Measurements from ENCODE around the gene ASIC1.

ASIC1 gene

DNA sequence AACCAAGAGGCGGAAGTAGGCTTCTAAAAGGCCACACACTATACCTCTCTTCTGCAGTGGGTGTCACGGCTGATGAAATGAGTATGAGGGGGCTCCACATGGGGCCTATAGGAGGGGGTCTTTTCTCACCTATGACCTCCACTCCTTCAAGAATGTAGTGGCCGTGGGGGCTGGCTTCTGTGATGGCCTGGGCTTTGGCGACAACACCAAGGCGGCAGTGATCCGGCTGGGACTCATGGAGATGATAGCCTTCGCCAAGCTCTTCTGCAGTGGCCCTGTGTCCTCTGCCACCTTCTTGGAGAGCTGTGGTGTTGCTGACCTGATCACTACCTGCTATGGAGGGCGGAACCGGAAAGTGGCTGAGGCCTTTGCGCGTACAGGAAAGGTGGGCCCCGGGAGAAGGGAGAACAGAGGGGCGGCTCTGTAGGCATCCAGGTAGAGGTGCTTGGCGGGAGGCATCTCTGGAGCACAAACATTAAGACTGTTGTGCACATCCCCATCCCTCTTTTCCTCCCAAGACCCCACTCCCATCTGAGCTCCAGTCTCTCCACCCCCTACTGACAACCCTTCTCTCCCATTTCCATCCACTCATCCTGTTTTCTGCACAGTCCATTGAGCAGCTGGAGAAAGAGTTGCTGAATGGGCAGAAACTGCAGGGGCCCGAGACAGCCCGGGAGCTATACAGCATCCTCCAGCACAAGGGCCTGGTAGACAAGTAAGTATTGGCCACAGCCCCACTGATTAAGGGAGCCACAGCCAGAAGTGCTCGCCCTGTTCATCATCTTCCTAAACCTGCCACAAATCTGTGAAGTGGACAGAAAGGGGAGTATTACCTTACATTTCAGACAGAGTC is 50.2 kb downstream of the ASIC1 start:
- DNase-seq (ENCODE audit: low read depth in 2 of 2), result no peak

DNA sequence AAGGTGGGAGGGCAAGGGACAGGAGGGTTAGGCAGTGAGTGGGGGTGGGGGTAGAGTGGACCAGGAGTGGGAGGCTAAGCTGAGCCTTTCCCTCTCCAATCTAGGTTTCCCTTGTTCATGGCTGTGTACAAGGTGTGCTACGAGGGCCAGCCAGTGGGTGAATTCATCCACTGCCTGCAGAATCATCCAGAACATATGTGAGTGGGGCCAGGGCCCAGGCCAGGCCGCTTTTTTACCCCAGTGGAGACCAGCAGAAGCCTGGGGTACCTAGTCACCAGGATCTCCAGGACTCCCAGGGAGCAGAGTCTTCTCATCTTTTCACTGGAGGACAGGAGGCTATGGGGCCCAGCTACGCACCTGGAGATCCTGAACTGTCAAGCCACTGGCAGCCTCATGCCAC is 51.9 kb downstream of the ASIC1 start:
- no peak for DNase-seq (ENCODE audit: low read depth in 2 of 2)

DNA sequence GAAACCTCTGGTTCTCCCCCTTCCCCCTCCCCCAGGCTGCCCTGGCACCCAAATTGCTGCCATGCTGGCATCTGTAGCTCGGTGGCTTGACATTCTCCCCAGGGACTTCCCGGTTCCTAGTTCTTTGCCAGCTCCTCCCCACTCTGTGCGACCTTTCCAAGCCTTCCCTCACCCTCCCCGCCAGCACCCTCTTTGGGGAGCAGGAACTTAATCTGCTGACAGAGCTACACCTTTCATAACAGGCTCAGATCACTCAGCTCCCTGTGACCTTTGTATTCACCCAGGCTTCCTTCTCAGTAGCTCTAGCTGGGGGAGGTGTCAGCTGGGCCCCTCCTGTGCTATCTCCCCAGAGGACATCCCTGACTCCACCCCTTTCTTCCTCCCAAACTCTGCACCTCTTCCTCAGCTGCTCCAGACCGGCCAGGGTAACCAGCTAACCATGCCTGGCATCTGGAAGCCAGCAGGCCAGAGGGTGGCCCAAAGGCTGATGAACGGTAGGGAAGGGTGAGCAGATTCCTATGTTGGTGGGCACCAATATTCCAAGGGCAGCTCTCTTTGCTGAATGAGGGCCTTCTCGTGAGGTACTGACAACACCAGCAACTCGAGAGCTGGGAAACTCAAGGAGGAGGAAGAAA is 52.8 kb downstream of the ASIC1 start:
- no peak for DNase-seq (ENCODE audit: low read depth in 2 of 2)

- DNase-seq (ENCODE audit: low read depth in 2 of 2), result no peak
Observed at GRCh38 chr12:50110762-50111351, 53.5 kb downstream of the ASIC1 start.

- DNase-seq (ENCODE audit: low read depth in 2 of 2), result no peak
Observed at GRCh38 chr12:50111395-50111692, 53.9 kb downstream of the ASIC1 start.

- peak; percentile 97 to 99 for DNase-seq (ENCODE audit: low read depth in 2 of 2)
Observed at GRCh38 chr12:50111693-50112455, 54.5 kb downstream of the ASIC1 start, which contains the start of gene COX14. COX14 (plus strand) TSS chr12:50112236; CDS start chr12:50120044, 7,808 bp downstream.

DNA sequence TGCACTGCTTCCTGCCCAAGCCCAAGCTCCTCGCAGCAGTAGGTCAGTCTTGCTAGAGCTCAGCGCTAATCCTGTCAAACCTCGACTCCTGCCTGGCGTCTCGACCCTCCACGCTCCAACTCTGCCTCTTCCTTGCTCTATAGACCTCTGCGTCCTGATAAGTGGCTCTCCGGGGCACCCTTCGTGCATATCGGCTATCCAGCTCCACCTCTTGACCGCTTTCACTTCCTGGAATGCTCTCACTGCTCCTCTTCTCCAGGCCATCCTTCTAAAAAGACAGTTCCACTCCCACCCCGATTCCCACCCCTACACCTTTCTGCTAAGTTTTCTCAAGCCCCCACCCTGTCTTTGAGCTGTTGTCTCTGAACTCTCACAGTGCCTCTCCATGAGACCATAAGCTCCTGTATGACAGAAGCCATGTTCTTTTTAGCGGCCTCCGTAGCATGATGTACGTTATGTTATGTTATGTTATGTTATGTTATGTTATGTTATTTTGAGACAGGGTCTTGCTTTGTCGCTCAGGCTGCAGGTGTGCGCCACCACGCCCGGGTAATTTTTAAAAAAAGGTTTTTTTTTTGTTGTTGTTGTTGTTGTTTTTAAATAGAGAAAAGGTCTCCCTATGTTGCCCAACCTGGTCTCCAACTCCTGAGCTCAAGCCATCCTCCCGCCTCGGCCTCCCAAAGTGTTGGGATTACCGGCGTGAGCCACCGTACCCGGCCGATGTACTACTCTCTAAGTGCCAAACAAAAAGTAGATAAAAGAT is 55.2 kb downstream of the ASIC1 start:
- no peak for DNase-seq (ENCODE audit: low read depth in 2 of 2)

DNA sequence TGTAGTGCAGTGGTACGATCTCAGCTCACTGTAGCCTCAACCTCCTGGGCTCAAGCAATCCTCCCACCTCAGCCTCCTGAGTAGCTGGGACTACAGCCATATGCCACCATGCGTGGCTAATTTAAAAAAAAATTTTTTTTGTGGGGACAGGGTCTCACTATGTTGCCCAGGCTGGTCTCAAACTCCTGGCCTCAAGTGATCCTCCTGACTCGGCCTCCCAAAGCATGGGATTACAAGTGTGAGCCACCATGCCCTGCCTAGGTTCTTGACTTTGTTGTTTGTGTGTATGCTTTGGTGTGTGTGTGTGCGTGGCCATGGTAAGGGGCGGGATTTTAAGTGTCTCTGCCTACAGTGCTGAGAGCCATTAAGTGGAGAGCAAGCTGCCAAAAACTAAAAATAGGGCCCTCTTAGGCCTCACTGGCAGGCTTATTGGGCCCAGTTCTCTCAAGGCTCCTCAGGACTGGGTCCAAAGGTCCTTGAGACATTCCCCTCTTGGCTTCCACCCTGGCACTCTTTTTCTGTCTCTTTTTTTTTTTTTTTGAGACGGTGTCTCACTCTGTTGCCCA is 59.7 kb downstream of the ASIC1 start:
- no peak for DNase-seq (ENCODE audit: low read depth in 2 of 2)

- no peak for DNase-seq (ENCODE audit: low read depth in 2 of 2)
Observed at GRCh38 chr12:50119387-50119786, 62.0 kb downstream of the ASIC1 start.

- DNase-seq (ENCODE audit: low read depth in 2 of 2), result no peak
Observed at GRCh38 chr12:50120521-50120920, 63.1 kb downstream of the ASIC1 start.

- DNase-seq (ENCODE audit: low read depth in 2 of 2), result no peak
Observed at GRCh38 chr12:50120953-50121352, 63.6 kb downstream of the ASIC1 start.

- no peak for DNase-seq (ENCODE audit: low read depth in 2 of 2)
Observed at GRCh38 chr12:50121641-50122040, 64.2 kb downstream of the ASIC1 start.

DNA sequence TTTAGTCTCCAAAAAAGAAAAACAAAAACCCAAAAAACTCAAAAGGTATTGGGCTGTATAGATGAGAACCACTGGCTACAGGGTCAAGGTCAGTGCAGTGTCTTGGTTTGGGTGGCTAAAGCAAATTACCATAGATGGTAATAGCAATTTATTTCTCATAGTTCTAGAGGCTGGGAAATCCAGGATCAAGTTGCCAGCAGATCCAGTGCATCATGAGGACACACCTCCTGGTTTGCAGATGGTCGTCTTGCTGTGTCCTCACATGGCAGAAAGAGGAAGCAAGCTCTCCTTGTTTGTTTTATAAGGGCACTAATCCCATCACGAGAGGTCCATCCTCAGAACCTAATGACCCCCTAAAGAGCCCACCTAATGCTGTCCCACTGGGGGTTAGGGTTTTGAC is 65.8 kb downstream of the ASIC1 start:
- DNase-seq (ENCODE audit: low read depth in 2 of 2), result no peak

GRCh38 chr12:50127546-50127945 is 70.2 kb downstream of the ASIC1 start:
- no peak for DNase-seq (ENCODE audit: low read depth in 2 of 2)

DNA sequence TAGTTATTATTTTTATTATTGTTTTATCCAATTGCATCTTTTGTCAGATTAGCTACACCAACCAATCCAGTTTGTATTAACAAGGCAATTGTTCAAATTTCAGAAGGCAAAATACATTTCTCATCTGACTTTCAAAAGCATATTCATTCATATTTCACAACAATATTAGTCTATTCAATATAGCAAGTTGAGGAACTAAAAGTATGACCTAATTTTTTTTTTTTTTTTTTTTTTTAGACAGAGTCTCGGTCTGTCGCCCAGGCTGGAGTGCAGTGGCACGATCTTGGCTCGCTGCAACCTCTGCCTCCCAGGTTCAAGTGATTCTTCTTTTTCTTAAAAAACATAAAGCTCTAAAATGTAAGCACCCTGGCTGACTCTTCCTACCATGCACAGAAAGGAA is 71.9 kb downstream of the ASIC1 start:
- DNase-seq (ENCODE audit: low read depth in 2 of 2), result no peak

DNA sequence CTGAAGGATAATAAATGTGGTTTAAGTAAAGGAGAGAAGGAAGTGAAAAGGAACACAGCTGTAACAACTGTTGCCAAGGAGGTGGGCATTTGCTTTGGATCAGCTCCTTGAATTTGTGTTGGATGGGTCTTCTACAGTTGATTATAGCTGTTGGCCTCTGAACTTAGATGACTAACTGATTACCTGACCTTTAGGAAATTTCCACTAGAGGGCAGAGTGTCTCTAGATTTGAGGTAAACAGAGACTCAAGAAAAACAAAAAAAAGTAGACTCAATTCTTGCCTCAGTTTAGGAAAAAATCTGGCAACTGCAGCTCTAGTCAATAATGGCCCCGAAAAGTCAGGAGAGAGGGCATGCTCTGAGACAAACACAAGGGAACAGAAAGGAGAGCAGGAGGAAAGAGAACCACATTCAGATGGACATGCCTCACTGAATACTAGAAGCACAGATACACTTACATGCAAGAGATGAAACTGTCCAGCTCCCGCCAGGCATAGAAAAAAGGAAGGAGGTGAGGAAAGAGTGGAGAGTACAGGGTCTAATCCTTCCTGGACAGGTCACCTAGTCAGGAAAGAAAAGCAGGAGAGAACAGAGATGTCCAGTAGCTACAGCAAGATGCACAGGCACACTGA is 75.2 kb downstream of the ASIC1 start:
- no peak for DNase-seq (ENCODE audit: low read depth in 2 of 2)

Data from stimulated activated CD4-positive, alpha-beta T cell treated with anti-CD3 and anti-CD28 coated beads, Interleukin-12 subunit alpha, Interleukin-12 subunit beta, amount 100 ng/mL, for 24 hours (primary cell).